GM23338 (cell line): ENCODE data around the gene RABL3.

Source experiments
- CTCF ChIP-seq, 2 experiments: fragments of 200-600 bp in 1 of 2; sonication (generic) in 1 of 2; conservative IDR thresholded peaks; 2 replicates each; pipeline versions ENCODE4 v1.5.1 to v1.6.1; 2016 to 2017; ENCODE audit warnings: antibody characterized with exemption in 2 of 2, low read depth in 2 of 2, mild to moderate bottlenecking in 2 of 2, moderate library complexity in 1 of 2
- EZH2phosphoT487 ChIP-seq: fragments of 200-600 bp; sonication (generic); IDR thresholded peaks from one replicate; pipeline ENCODE4 v1.8.1; 2018; ENCODE audit warnings: antibody characterized with exemption; ENCODE audit not compliant: unreplicated experiment
- POLR2AphosphoS5 ChIP-seq: IDR thresholded peaks from 2 replicates; pipeline ENCODE4 v1.6.1; 2016; ENCODE audit warnings: antibody characterized with exemption, low read depth
- REST ChIP-seq: IDR thresholded peaks from one replicate; pipeline ENCODE4 v1.6.1; 2018; ENCODE audit warnings: antibody characterized with exemption; ENCODE audit not compliant: unreplicated experiment

- TF ChIP-seq CTCF (conservative IDR thresholded peaks at IDR 0.05; ENCODE audit: low read depth in 2 of 2): no peak
- no peak for TF ChIP-seq EZH2phosphoT487
- TF ChIP-seq REST: no peak
- no peak for TF ChIP-seq POLR2AphosphoS5
These were observed 58.5 kb downstream of the RABL3 start for GRCh38 chr3:120683671-120684301.
